Stimulated activated CD4-positive, alpha-beta T cell treated with anti-CD3 and anti-CD28 coated beads, Interleukin-2, amount 100 ng/mL, for 48 hours (primary cell): Measurements from ENCODE around the gene CAMKK1.

Source experiments
- DNase-seq, 2 donors: peaks; one replicate each; pipeline ENCODE4 v3.0.0-alpha.2; 2020

CAMKK1 gene

GRCh38 chr17:3917391-3917931, 24.6 kb upstream of the CAMKK1 start:
- DNase-seq, result no peak

- DNase-seq, result no peak
These were observed 24.0 kb upstream of the CAMKK1 start for GRCh38 chr17:3916825-3917224.

GRCh38 chr17:3915995-3916696, 23.3 kb upstream of the CAMKK1 start, which contains the start of gene P2RX1:
TSS of gene P2RX1 (minus strand) at chr17:3916465. CDS start at chr17:3916225, 240 bp downstream.
- no peak for DNase-seq

- DNase-seq, result no peak
These were observed 22.7 kb upstream of the CAMKK1 start for GRCh38 chr17:3915581-3915994.

GRCh38 chr17:3914312-3914670, 21.4 kb upstream of the CAMKK1 start:
- DNase-seq, result no peak

GRCh38 chr17:3913531-3914311, 20.9 kb upstream of the CAMKK1 start:
- peak; percentile 83 to 87 for DNase-seq

GRCh38 chr17:3912827-3913226, 20.0 kb upstream of the CAMKK1 start:
- DNase-seq, result no peak

- DNase-seq, result peak; percentile 31 to 58
These were observed 18.6 kb upstream of the CAMKK1 start for GRCh38 chr17:3911271-3912053.

GRCh38 chr17:3910420-3911270, 17.8 kb upstream of the CAMKK1 start:
- DNase-seq, result no peak

- no peak for DNase-seq
These were observed 16.4 kb upstream of the CAMKK1 start for GRCh38 chr17:3909257-3909656.

- no peak for DNase-seq
These were observed 14.8 kb upstream of the CAMKK1 start for GRCh38 chr17:3907483-3908216.

- DNase-seq, result no peak
These were observed 14.0 kb upstream of the CAMKK1 start for GRCh38 chr17:3906881-3907280.

- no peak for DNase-seq
These were observed 12.2 kb upstream of the CAMKK1 start for GRCh38 chr17:3905017-3905520.

- DNase-seq, result no peak
These were observed 11.6 kb upstream of the CAMKK1 start for GRCh38 chr17:3904501-3904900.

GRCh38 chr17:3903881-3904290, 11.0 kb upstream of the CAMKK1 start:
- DNase-seq, result no peak

- DNase-seq, result no peak
These were observed 10.4 kb upstream of the CAMKK1 start for GRCh38 chr17:3903051-3903825.

- no peak for DNase-seq
These were observed 7.8 kb upstream of the CAMKK1 start for GRCh38 chr17:3900646-3901045.

GRCh38 chr17:3897731-3898130, 4.9 kb upstream of the CAMKK1 start:
- DNase-seq, result no peak

- DNase-seq, result no peak
These were observed 4.0 kb upstream of the CAMKK1 start for GRCh38 chr17:3896968-3897235.

GRCh38 chr17:3896108-3896967, 3.5 kb upstream of the CAMKK1 start:
- no peak for DNase-seq
